RCC 7860 (cell line): ENCODE results near the gene SRSF2.
A peak's percentile ranks its signal among the peaks of the same experiment; 100 is the strongest.
"Not testable (repeated sequence)": the region's sequence is repeated elsewhere in the genome, so short reads cannot be mapped to it uniquely, and the experiment has no call there.

ENCODE experiments used
- DNase-seq: peaks from one replicate; pipeline ENCODE4 v3.0.0-alpha.2; 2015; ENCODE audit warnings: low spot score
- FAIRE-seq: peaks from 2 replicates; lab custom pipeline; 2012; peaks lifted over from hg19 to GRCh38; lab: Jason Lieb, UNC

SRSF2 gene

GRCh38 chr17:76737082-76737675 lies at the start of gene SRSF2:
Gene SRSF2 (minus strand): TSS chr17:76737331. CDS start chr17:76737160, 171 bp downstream.
- FAIRE-seq (peak; percentile 81), DNase-seq (peak; percentile 96)

- DNase-seq (no peak), FAIRE-seq (no peak)
These were observed 47.8 kb upstream of the SRSF2 start for GRCh38 chr17:76784926-76785325.

GRCh38 chr17:76783146-76783545 lies 46.0 kb upstream of the SRSF2 start:
- DNase-seq (no peak), FAIRE-seq (no peak)

- no peak for FAIRE-seq
- DNase-seq: no peak
These were observed 44.2 kb upstream of the SRSF2 start for GRCh38 chr17:76781056-76781982.

GRCh38 chr17:76775021-76775600 lies 38.0 kb upstream of the SRSF2 start:
- no peak for FAIRE-seq
- no peak for DNase-seq

- peak; percentile 71 for DNase-seq
- FAIRE-seq: peak; percentile 86
These were observed 35.9 kb upstream of the SRSF2 start for GRCh38 chr17:76772842-76773525.

GRCh38 chr17:76758570-76758969 lies 21.4 kb upstream of the SRSF2 start:
- no peak for DNase-seq
- FAIRE-seq: no peak

- no peak for FAIRE-seq
These were observed 20.1 kb upstream of the SRSF2 start for GRCh38 chr17:76757256-76757655.

GRCh38 chr17:76755285-76755684 lies 18.2 kb upstream of the SRSF2 start:
- no peak for DNase-seq
- FAIRE-seq: no peak

More at GRCh38 chr17:76757256-76757655, 20.1 kb upstream of the SRSF2 start:
- DNase-seq: no peak

GRCh38 chr17:76753061-76753961 lies 16.2 kb upstream of the SRSF2 start:
- no peak for DNase-seq
- FAIRE-seq: no peak

- FAIRE-seq (no peak), DNase-seq (no peak)
These were observed 14.9 kb upstream of the SRSF2 start for GRCh38 chr17:76752006-76752405.

GRCh38 chr17:76751416-76751993 lies 14.4 kb upstream of the SRSF2 start:
- no peak for DNase-seq
- FAIRE-seq: no peak

- no peak for FAIRE-seq
- DNase-seq: no peak
These were observed 11.5 kb upstream of the SRSF2 start for GRCh38 chr17:76748657-76749056.

GRCh38 chr17:76747716-76748363 lies 10.7 kb upstream of the SRSF2 start:
- no peak for FAIRE-seq
- DNase-seq: no peak

GRCh38 chr17:76745785-76746184 lies 8.7 kb upstream of the SRSF2 start:
- not testable (repeated sequence) for DNase-seq, FAIRE-seq

GRCh38 chr17:76744747-76745146 lies 7.6 kb upstream of the SRSF2 start:
- DNase-seq (no peak), FAIRE-seq (no peak)

GRCh38 chr17:76742958-76743357 lies 5.8 kb upstream of the SRSF2 start:
- FAIRE-seq (no peak), DNase-seq (no peak)

GRCh38 chr17:76740329-76741118 lies 3.4 kb upstream of the SRSF2 start:
- no peak for FAIRE-seq
- DNase-seq: no peak
